HCT116 (cell line): ENCODE data around the gene SMARCAD1. TPM values are rescaled to one million over a fixed set of nuclear protein-coding genes. Genes with fewer than 3 reads are reported as not detected.

Source experiments
- ATAC-seq: fragments of 200-7000 bp; cut with Tn5 transposase; 2 replicates; pipeline ENCODE4 v1.9.1; 2020; ENCODE audit warnings: mild to moderate bottlenecking, moderate library complexity
- BruUV-seq: library from RNA; stranded (reverse); fragments of 400-500 nt; replicated peaks from 2 replicates; lab custom pipeline; 2021; lab: Mats Ljungman, UMichigan
- CTCF ChIA-PET: fragments of 300-600 bp; sonication (Branson Sonifier 250); formaldehyde crosslinking; loops from one replicate; lab custom pipeline; 2021; ENCODE audit warnings: antibody characterized with exemption; lab: Charles Lee
- POLR2A ChIA-PET: fragments of 300-600, 350-600 bp; sonication (Branson Sonifier 250); formaldehyde crosslinking; loops from one replicate; lab custom pipeline; 2021; ENCODE audit warnings: antibody characterized with exemption; lab: Charles Lee
- RAD21 ChIA-PET, 2 experiments: fragments of 300-600 bp; sonication (Branson Sonifier 250); formaldehyde crosslinking; loops; one replicate each; lab custom pipeline; 2023; ENCODE audit warnings: low total read pairs in 2 of 2; ENCODE audit not compliant: uncharacterized antibody in 2 of 2, unreplicated experiment in 2 of 2, low non-redundant PET in 1 of 2; lab: Charles Lee
- DNase-seq: peaks from one replicate; pipeline ENCODE4 v3.0.0-alpha.2; 2010; ENCODE audit warnings: low read depth, low spot score
- H2AFZ ChIP-seq: fragments of 200-600 bp; shearing (Covaris generic), sonication (generic); 2 replicates; pipeline ENCODE4 v1.6.1; 2017; ENCODE audit warnings: low read depth, mixed run types, mixed read lengths, antibody characterized with exemption, low read length; ENCODE audit not compliant: poor library complexity, severe bottlenecking
- H3K27ac ChIP-seq: 2 replicates; pipeline ENCODE4 v1.5.1; 2012; ENCODE audit warnings: low read depth, low read length
- H3K27me3 ChIP-seq: fragments of 200-600 bp; sonication (generic); 2 replicates; pipeline ENCODE4 v1.6.1; 2016; ENCODE audit warnings: mixed run types, low read length, mixed read lengths; ENCODE audit not compliant: insufficient read depth
- H3K36me3 ChIP-seq, 2 experiments: fragments of 200-500 bp in 1 of 2; fragments of 200-600 bp in 1 of 2; sonication (Bioruptor generic) in 1 of 2; sonication (generic) in 1 of 2; 2 replicates each; pipeline versions ENCODE4 v1.5.1 to v1.6.1; 2014 to 2016; ENCODE audit warnings: low read length in 2 of 2, inconsistent platforms in 1 of 2, mixed read lengths in 1 of 2, mixed run types in 1 of 2; ENCODE audit not compliant: insufficient read depth in 2 of 2, control insufficient read depth in 1 of 2
- H3K4me1 ChIP-seq, 2 experiments: fragments of 200-600 bp in 1 of 2; sonication (generic) in 1 of 2; 2 replicates each; pipeline versions ENCODE4 v1.5.1 to v1.6.1; 2012 to 2017; ENCODE audit warnings: low read length in 2 of 2, inconsistent platforms in 1 of 2, mild to moderate bottlenecking in 1 of 2, mixed read lengths in 1 of 2, mixed run types in 1 of 2, moderate library complexity in 1 of 2; ENCODE audit not compliant: insufficient read depth in 2 of 2, control insufficient read depth in 1 of 2
- H3K4me2 ChIP-seq: fragments of 200-600 bp; sonication (generic); 2 replicates; pipeline ENCODE4 v1.6.1; 2017; ENCODE audit warnings: mixed run types, low read length, mixed read lengths
- H3K4me3 ChIP-seq, 2 experiments: fragments of 200-600 bp in 1 of 2; sonication (generic) in 1 of 2; replicated peaks in 1 of 2; 2 replicates each; pipeline ENCODE4 v1.5.1; 2011 to 2016; ENCODE audit warnings: low read length in 2 of 2, control low read depth in 1 of 2, low read depth in 1 of 2, mild to moderate bottlenecking in 1 of 2, mixed read lengths in 1 of 2, mixed run types in 1 of 2
- H3K79me2 ChIP-seq: fragments of 200-600 bp; sonication (generic); 2 replicates; pipeline ENCODE4 v1.6.1; 2017; ENCODE audit warnings: mild to moderate bottlenecking, mixed run types, low read length, moderate library complexity, mixed read lengths; ENCODE audit not compliant: insufficient read depth
- H3K9ac ChIP-seq: fragments of 200-600 bp; sonication (generic); 2 replicates; pipeline ENCODE4 v1.6.1; 2016; ENCODE audit warnings: low read length, mixed read lengths
- H3K9me2 ChIP-seq: fragments of 200-600 bp; sonication (generic), shearing (Covaris generic); 2 replicates; pipeline ENCODE4 v1.6.1; 2017; ENCODE audit warnings: mixed run types, mild to moderate bottlenecking, moderate library complexity; ENCODE audit not compliant: insufficient read depth
- H3K9me3 ChIP-seq, 2 experiments: fragments of 200-500 bp in 1 of 2; fragments of 200-600 bp in 1 of 2; sonication (Bioruptor generic) in 1 of 2; sonication (generic) in 1 of 2; 2 replicates each; pipeline ENCODE4 v1.6.1; 2014 to 2017; ENCODE audit warnings: low read length in 2 of 2, mixed read lengths in 2 of 2, inconsistent platforms in 1 of 2, low read depth in 1 of 2, mild to moderate bottlenecking in 1 of 2, mixed run types in 1 of 2, moderate library complexity in 1 of 2; ENCODE audit not compliant: control insufficient read depth in 1 of 2, insufficient read depth in 1 of 2
- H4K20me1 ChIP-seq: fragments of 200-600 bp; sonication (generic), shearing (Covaris generic); 2 replicates; pipeline ENCODE4 v1.6.1; 2017; ENCODE audit warnings: mixed run types, mild to moderate bottlenecking, moderate library complexity; ENCODE audit not compliant: insufficient read depth
- CEBPB ChIP-seq: IDR thresholded peaks from 2 replicates; pipeline ENCODE4 v1.6.1; 2012; ENCODE audit warnings: low read depth
- EZH2phosphoT487 ChIP-seq: fragments of 200-600 bp; IDR thresholded peaks from 2 replicates; pipeline ENCODE4 v1.6.1; 2018; ENCODE audit warnings: antibody characterized with exemption, borderline replicate concordance
- FOSL1 ChIP-seq: IDR thresholded peaks from 2 replicates; pipeline ENCODE4 v1.6.1; 2012; ENCODE audit warnings: low read depth
- POLR2A ChIP-seq: IDR thresholded peaks from 2 replicates; pipeline ENCODE4 v1.7.0; 2011; ENCODE audit warnings: borderline replicate concordance; ENCODE audit not compliant: insufficient read depth, insufficient read length; ENCODE audit errors: extremely low read depth
- SP1 ChIP-seq: IDR thresholded peaks from 2 replicates; pipeline ENCODE4 v1.6.1; 2012; ENCODE audit warnings: low read depth
- SRF ChIP-seq: IDR thresholded peaks from 2 replicates; pipeline ENCODE4 v1.6.1; 2012; ENCODE audit warnings: low read depth
- TCF7L2 ChIP-seq: IDR thresholded peaks from 2 replicates; pipeline ENCODE4 v1.7.0; 2011; ENCODE audit warnings: borderline replicate concordance, inconsistent platforms; ENCODE audit not compliant: insufficient read depth, insufficient read length; ENCODE audit errors: extremely low read depth
- ZNF274 ChIP-seq: fragments of 200-500 bp; sonication (Bioruptor generic); IDR thresholded peaks from 2 replicates; pipeline ENCODE4 v1.6.1; 2014; ENCODE audit warnings: mild to moderate bottlenecking, low read depth, low read length, inconsistent platforms
- intact Hi-C: fragments of 100-400 bp; cut with micrococcal nuclease; formaldehyde crosslinking; loops from 2 replicates; pipeline ENCODE4 v1.10.0; 2022
- total RNA-seq: library from RNA; stranded (reverse); gene quantifications from one replicate; pipeline ENCODE4 v1.2.1, GENCODE V29; 2021; ENCODE audit not compliant: unreplicated experiment
- TF ChIP-seq, protein P1 (sequence below): IDR thresholded peaks from 2 replicates; pipeline ENCODE4 v1.6.1; 2012
- TF ChIP-seq, protein P2 (sequence below), 3 experiments: fragments of 200-600 bp in 1 of 3; sonication (generic) in 1 of 3; IDR thresholded peaks in 2 of 3; conservative IDR thresholded peaks in 1 of 3; 2 replicates each; pipeline ENCODE4 v1.5.1; 2012 to 2017; ENCODE audit warnings: low read depth in 2 of 3, low read length in 2 of 3, antibody characterized with exemption in 1 of 3, borderline replicate concordance in 1 of 3, control low read depth in 1 of 3, mild to moderate bottlenecking in 1 of 3, mixed read lengths in 1 of 3, mixed run types in 1 of 3, moderate library complexity in 1 of 3; ENCODE audit not compliant: insufficient read depth in 1 of 3
- TF ChIP-seq, protein P3 (sequence below): IDR thresholded peaks from 2 replicates; pipeline ENCODE4 v1.6.1; 2012; ENCODE audit warnings: low read depth

Gene SMARCAD1
- total RNA-seq, 1 experiment from 2014 or later = 33.6 TPM

DNA sequence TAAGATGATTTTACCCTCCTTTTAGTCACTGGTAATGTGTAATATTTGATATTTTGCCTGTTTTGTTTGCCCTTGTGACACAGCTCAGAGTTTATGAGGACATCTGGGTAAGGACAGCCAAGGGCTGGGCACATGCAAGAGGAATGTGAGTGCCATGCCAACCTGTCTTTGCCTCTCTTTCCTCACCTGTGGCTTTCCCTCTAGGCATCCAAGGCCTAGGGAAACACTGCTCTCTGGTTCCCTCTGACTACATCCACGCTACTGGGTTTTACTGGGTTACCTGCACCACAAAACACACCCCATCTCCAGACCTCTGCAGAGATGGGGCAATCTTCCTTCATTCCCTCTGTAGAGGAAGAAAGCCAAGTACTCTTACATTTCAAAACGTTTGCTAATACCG is 127.3 kb downstream of the SMARCAD1 start:
- DNase-seq = no peak
- no TSS peak for BruUV-seq
- POLR2A ChIA-PET = no interaction called here

More for the DNA sequence above, 127.3 kb downstream of the SMARCAD1 start:
- ChIA-PET CTCF (no interaction called here), RAD21 (no interaction called here)
- Histone ChIP-seq H4K20me1 (no peaks in the 10 kb centered on the region), H3K27me3 (no peaks in the 10 kb centered on the region), H2AFZ (no peak overlapping the region), H3K27ac (no peak overlapping the region), H3K79me2 (no peaks in the 10 kb centered on the region), H3K36me3 (no peaks in the 10 kb centered on the region), H3K4me3 (no peak overlapping the region), H3K4me2 (no peak overlapping the region), H3K4me1 (no peaks in the 10 kb centered on the region), H3K9me3 (no peaks in the 10 kb centered on the region), H3K9ac (no peak overlapping the region), H3K9me2 (no peaks in the 10 kb centered on the region)
- no peak for TF ChIP-seq POLR2A
- no peak for TF ChIP-seq SRF
- TF ChIP-seq FOSL1 = no peak
- TF ChIP-seq, protein P1, sequence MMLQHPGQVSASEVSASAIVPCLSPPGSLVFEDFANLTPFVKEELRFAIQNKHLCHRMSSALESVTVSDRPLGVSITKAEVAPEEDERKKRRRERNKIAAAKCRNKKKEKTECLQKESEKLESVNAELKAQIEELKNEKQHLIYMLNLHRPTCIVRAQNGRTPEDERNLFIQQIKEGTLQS = no peak
- no peak for TF ChIP-seq EZH2phosphoT487
- TF ChIP-seq ZNF274 = no peak
- TF ChIP-seq TCF7L2 = no peak
- TF ChIP-seq, protein P2, sequence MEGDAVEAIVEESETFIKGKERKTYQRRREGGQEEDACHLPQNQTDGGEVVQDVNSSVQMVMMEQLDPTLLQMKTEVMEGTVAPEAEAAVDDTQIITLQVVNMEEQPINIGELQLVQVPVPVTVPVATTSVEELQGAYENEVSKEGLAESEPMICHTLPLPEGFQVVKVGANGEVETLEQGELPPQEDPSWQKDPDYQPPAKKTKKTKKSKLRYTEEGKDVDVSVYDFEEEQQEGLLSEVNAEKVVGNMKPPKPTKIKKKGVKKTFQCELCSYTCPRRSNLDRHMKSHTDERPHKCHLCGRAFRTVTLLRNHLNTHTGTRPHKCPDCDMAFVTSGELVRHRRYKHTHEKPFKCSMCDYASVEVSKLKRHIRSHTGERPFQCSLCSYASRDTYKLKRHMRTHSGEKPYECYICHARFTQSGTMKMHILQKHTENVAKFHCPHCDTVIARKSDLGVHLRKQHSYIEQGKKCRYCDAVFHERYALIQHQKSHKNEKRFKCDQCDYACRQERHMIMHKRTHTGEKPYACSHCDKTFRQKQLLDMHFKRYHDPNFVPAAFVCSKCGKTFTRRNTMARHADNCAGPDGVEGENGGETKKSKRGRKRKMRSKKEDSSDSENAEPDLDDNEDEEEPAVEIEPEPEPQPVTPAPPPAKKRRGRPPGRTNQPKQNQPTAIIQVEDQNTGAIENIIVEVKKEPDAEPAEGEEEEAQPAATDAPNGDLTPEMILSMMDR (IDR thresholded peaks at IDR 0.05 in 2 of 3, conservative IDR thresholded peaks at IDR 0.05 in 1 of 3; ENCODE audit: borderline replicate concordance in 1 of 3, insufficient read depth in 1 of 3, low read depth in 2 of 3, low read length in 2 of 3) = no peak
- no peak for TF ChIP-seq CEBPB
- TF ChIP-seq, protein P3, sequence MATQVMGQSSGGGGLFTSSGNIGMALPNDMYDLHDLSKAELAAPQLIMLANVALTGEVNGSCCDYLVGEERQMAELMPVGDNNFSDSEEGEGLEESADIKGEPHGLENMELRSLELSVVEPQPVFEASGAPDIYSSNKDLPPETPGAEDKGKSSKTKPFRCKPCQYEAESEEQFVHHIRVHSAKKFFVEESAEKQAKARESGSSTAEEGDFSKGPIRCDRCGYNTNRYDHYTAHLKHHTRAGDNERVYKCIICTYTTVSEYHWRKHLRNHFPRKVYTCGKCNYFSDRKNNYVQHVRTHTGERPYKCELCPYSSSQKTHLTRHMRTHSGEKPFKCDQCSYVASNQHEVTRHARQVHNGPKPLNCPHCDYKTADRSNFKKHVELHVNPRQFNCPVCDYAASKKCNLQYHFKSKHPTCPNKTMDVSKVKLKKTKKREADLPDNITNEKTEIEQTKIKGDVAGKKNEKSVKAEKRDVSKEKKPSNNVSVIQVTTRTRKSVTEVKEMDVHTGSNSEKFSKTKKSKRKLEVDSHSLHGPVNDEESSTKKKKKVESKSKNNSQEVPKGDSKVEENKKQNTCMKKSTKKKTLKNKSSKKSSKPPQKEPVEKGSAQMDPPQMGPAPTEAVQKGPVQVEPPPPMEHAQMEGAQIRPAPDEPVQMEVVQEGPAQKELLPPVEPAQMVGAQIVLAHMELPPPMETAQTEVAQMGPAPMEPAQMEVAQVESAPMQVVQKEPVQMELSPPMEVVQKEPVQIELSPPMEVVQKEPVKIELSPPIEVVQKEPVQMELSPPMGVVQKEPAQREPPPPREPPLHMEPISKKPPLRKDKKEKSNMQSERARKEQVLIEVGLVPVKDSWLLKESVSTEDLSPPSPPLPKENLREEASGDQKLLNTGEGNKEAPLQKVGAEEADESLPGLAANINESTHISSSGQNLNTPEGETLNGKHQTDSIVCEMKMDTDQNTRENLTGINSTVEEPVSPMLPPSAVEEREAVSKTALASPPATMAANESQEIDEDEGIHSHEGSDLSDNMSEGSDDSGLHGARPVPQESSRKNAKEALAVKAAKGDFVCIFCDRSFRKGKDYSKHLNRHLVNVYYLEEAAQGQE = no peak
- TF ChIP-seq SP1 = no peak
- intact Hi-C loops = no loop called here
- no peak for ATAC-seq
